GM18505 (cell line): ENCODE measurements around the gene DNAAF5.

Experiments
- ATAC-seq: cut with Tn5 transposase; IDR thresholded peaks from one replicate; pipeline ENCODE4 v1.9.1; 2021; ENCODE audit not compliant: unreplicated experiment
- POLR2A ChIP-seq: IDR thresholded peaks from 4 replicates; pipeline ENCODE4 v1.6.1; 2011; ENCODE audit warnings: borderline replicate concordance; ENCODE audit not compliant: insufficient read depth, insufficient read length; ENCODE audit errors: extremely low read depth

Gene DNAAF5

GRCh38 chr7:716222-716621 lies 10.3 kb upstream of the DNAAF5 start:
- no peak for ATAC-seq
- no peak for TF ChIP-seq POLR2A

- TF ChIP-seq POLR2A, result no peak
- ATAC-seq, result no peak
Measured at GRCh38 chr7:716636-717035, 9.9 kb upstream of the DNAAF5 start.

- ATAC-seq, result no peak
- TF ChIP-seq POLR2A, result no peak
Measured at GRCh38 chr7:721619-722248, 4.8 kb upstream of the DNAAF5 start.

- no peak for ATAC-seq
- no peak for TF ChIP-seq POLR2A
Measured at GRCh38 chr7:723541-723940, 3.0 kb upstream of the DNAAF5 start.

GRCh38 chr7:724298-724697 lies 2.2 kb upstream of the DNAAF5 start:
- no peak for ATAC-seq
- no peak for TF ChIP-seq POLR2A

- no peak for ATAC-seq
- no peak for TF ChIP-seq POLR2A
Measured at GRCh38 chr7:725223-726005, 1.1 kb upstream of the DNAAF5 start.

- ATAC-seq, result peak; percentile 32
- TF ChIP-seq POLR2A, result no peak
Measured at GRCh38 chr7:726854-727103, 280 bp downstream of the DNAAF5 start.

GRCh38 chr7:727104-727805 lies 756 bp downstream of the DNAAF5 start, which contains the start of gene PRKAR1B:
Gene PRKAR1B, minus strand, starts transcription at chr7:727281. Its CDS starts 15,776 bp downstream, at chr7:711505.
- ATAC-seq, result peak; percentile 38

GRCh38 chr7:727806-728460 lies 1.4 kb downstream of the DNAAF5 start:
- no peak for ATAC-seq
- TF ChIP-seq POLR2A, result no peak

More at GRCh38 chr7:727104-727805, 756 bp downstream of the DNAAF5 start, which contains the start of gene PRKAR1B:
- TF ChIP-seq POLR2A, result no peak

- TF ChIP-seq POLR2A, result no peak
- no peak for ATAC-seq
Measured at GRCh38 chr7:728602-729001, 2.1 kb downstream of the DNAAF5 start.

- no peak for TF ChIP-seq POLR2A
- ATAC-seq, result no peak
Measured at GRCh38 chr7:729140-730000, 2.9 kb downstream of the DNAAF5 start.
